GM19455 (cell line): ENCODE data around the gene MYO1D.

Source experiments
- ATAC-seq: cut with Tn5 transposase; IDR thresholded peaks from one replicate; pipeline ENCODE4 v1.9.1; 2021; ENCODE audit not compliant: unreplicated experiment

Gene MYO1D

DNA sequence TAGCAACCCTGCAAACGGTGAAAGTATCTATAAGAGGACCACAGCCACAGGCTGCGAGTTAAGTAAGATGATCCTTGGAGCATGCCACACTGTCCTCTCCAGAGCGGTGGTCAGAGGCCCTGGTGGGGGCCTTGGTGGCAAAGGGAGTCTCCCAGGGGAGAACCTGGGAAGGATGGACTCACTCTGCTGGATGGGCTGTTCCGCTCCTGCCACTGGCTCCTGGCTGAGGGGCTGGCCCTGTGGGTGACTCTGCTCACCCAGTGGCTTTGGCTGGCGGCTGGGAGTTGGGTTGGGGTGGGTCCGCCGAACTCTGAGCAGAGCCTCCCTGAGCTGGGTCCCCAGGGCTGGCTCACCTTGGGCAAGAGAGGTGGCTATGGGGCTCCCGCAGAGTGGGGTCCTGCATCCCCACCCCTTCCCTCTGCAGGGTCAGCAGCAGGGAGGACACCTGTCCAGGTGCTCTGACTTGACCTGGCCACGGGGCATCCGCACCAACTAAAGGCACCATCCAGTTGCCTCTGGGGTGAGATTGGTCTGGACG, 382.9 kb downstream of the MYO1D start:
- no peak for ATAC-seq

- no peak for ATAC-seq
These were observed 383.4 kb downstream of the MYO1D start for GRCh38 chr17:32493571-32493970.

- no peak for ATAC-seq
These were observed 384.2 kb downstream of the MYO1D start for GRCh38 chr17:32492648-32493289.

DNA sequence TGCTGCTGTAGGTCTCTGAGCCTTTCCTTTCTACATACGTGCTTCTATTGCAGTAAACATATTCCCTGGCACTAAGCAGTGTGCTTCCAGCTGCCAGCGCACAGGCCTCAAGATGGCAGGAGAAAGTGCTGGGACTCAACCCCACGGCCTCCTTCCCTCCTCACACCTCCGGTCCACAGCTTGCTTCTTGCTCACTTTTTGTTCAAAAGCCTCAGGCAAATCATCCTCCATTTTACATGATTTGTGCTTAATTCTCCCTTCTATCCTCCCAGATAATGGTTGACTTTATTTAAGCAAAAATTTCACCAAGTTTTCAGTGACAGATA, 384.7 kb downstream of the MYO1D start:
- ATAC-seq: no peak

- no peak for ATAC-seq
These were observed 385.3 kb downstream of the MYO1D start for GRCh38 chr17:32491371-32492263.

- no peak for ATAC-seq
These were observed 386.8 kb downstream of the MYO1D start for GRCh38 chr17:32490101-32490482.

- ATAC-seq: no peak
These were observed 387.4 kb downstream of the MYO1D start for GRCh38 chr17:32489320-32490100.

- ATAC-seq: no peak
These were observed 388.2 kb downstream of the MYO1D start for GRCh38 chr17:32488604-32489180.

- no peak for ATAC-seq
These were observed 388.8 kb downstream of the MYO1D start for GRCh38 chr17:32488177-32488542.

- ATAC-seq: no peak
These were observed 389.3 kb downstream of the MYO1D start for GRCh38 chr17:32487473-32488176.

GRCh38 chr17:32486701-32487472, 390.0 kb downstream of the MYO1D start, which contains the start of gene CDK5R1:
TSS of gene CDK5R1 (plus strand) at chr17:32486993. CDS start at chr17:32487621, 628 bp downstream.
- ATAC-seq: peak; percentile 46

GRCh38 chr17:32486111-32486700, 390.7 kb downstream of the MYO1D start:
- ATAC-seq: peak; percentile 37

GRCh38 chr17:32485261-32486110, 391.4 kb downstream of the MYO1D start:
- no peak for ATAC-seq

- ATAC-seq: no peak
These were observed 392.3 kb downstream of the MYO1D start for GRCh38 chr17:32484628-32485027.

- no peak for ATAC-seq
These were observed 392.9 kb downstream of the MYO1D start for GRCh38 chr17:32484041-32484461.

DNA sequence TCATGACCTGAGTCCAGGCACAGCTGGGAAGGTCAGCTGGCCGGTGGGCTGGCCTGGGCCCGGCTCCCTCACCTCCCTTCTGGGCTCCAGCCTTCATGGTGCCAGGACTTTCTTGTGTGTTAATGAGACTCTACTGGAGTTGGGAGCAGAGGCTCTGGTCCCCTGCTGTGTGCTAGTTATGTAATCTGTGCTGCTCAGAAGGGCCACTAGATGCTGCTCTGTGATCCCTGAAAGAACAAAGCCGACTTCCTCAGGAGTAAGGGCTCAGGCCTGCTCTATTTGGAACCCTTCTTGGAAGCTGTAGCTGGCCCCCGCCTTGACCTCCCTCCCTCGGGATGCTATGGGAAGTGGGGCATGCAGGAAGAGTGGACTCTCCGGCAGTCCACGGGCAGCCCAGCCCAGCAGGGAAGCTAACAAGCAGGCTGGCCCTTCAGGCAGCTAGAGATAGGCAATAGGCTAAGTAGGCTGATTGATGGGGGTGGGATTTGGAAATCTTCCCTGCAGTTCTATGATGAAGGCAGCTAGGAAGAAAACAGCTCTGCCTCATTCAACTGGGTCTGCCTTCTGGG, 393.4 kb downstream of the MYO1D start:
- no peak for ATAC-seq

DNA sequence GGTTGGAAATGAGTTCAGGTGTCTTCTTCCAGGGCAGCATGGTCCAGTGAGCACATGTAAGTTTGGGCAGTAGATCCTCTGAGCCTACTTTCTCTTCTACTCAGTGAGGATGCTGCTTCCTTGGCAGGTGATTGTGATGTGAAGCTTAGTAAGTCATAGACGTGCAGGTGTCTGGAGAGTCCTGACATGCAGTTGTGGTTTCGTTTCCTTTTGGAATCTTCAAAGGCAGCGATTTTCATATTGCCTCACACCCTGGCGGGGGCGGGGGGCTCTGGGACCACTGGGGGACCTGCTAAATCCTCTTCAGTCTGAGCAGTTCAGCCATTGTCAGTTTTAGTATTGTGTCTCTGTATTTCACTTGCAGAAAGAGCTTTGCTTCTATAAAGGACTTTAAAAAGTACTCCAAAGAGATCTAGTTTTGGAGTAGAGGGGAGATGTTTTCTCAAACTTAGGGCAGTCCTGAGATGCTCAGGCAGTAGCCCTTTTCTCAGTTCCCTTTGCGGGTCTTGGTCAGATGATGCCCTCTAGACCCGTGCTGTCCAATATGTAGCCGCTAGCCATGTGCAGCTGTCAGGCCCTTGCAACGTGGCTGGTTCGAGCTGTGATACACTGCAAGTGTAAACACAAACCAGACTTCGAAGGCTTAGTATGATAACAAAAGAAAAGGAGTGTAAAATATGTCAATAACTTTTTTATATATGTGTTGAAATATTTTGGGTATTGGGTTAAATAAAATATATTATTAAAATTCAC, 394.2 kb downstream of the MYO1D start:
- ATAC-seq: no peak
